Common myeloid progenitor, CD34-positive (primary cell): ENCODE data around the gene DYDC2. TPM values are rescaled to one million over a fixed set of nuclear protein-coding genes. Genes with fewer than 3 reads are reported as not detected.

Experiments used
- CTCF ChIA-PET: fragments of 350-600 bp; sonication (Branson Sonifier 250); formaldehyde crosslinking; loops from one replicate; lab custom pipeline; 2021; ENCODE audit warnings: antibody characterized with exemption; lab: Charles Lee
- POLR2A ChIA-PET: fragments of 350-600 bp; sonication (Branson Sonifier 250); formaldehyde crosslinking; loops from one replicate; lab custom pipeline; 2021; ENCODE audit warnings: antibody characterized with exemption; lab: Charles Lee
- DNase-seq, 3 donors: peaks; one replicate each; pipeline versions ENCODE4 v3.0.0 to v3.0.0-alpha.2; 2013
- H3K27ac ChIP-seq, 2 experiments: 1 replicate in 1 of 2; 2 replicates in 1 of 2; pipeline ENCODE4 v1.7.0; 2013; ENCODE audit warnings: inconsistent platforms in 2 of 2, low read length in 2 of 2, mild to moderate bottlenecking in 2 of 2, low read depth in 1 of 2, moderate library complexity in 1 of 2; ENCODE audit not compliant: severe bottlenecking in 2 of 2, insufficient read depth in 1 of 2, poor library complexity in 1 of 2
- H3K27me3 ChIP-seq, 5 experiments: replicated peaks in 2 of 5; 1 replicate in 3 of 5; 2 replicates in 2 of 5; pipeline versions ENCODE4 v1.6.1 to v1.7.0; 2013; ENCODE audit warnings: low read length in 4 of 5, mild to moderate bottlenecking in 2 of 5, moderate library complexity in 2 of 5, inconsistent platforms in 1 of 5; ENCODE audit not compliant: insufficient read depth in 5 of 5, control insufficient read depth in 4 of 5
- H3K36me3 ChIP-seq, 4 experiments: 1 replicate in 2 of 4; 2 replicates in 2 of 4; pipeline versions ENCODE4 v1.6.1 to v1.7.0; 2013; ENCODE audit warnings: low read length in 3 of 4, control low read depth in 1 of 4, mild to moderate bottlenecking in 1 of 4; ENCODE audit not compliant: control insufficient read depth in 4 of 4, insufficient read depth in 4 of 4
- H3K4me1 ChIP-seq, 4 experiments: 1 replicate in 3 of 4; 2 replicates in 1 of 4; pipeline versions ENCODE4 v1.6.1 to v1.7.1; 2013; ENCODE audit warnings: low read length in 3 of 4, mild to moderate bottlenecking in 3 of 4, control low read depth in 1 of 4, inconsistent platforms in 1 of 4, moderate library complexity in 1 of 4; ENCODE audit not compliant: control insufficient read depth in 4 of 4, insufficient read depth in 4 of 4; ENCODE audit errors: control extremely low read depth in 1 of 4
- H3K4me3 ChIP-seq, 7 experiments: 1 replicate in 4 of 7; 2 replicates in 3 of 7; pipeline versions ENCODE4 v1.5.1 to v1.7.0; 2013; ENCODE audit warnings: mild to moderate bottlenecking in 7 of 7, low read length in 6 of 7, moderate library complexity in 6 of 7, inconsistent platforms in 2 of 7, low read depth in 2 of 7, control low read depth in 1 of 7; ENCODE audit not compliant: insufficient read depth in 4 of 7, control insufficient read depth in 1 of 7; ENCODE audit errors: extremely low read depth in 1 of 7
- H3K9me3 ChIP-seq, 5 experiments: 1 replicate in 4 of 5; 2 replicates in 1 of 5; pipeline versions ENCODE4 v1.6.1 to v1.7.1; 2013; ENCODE audit warnings: low read length in 4 of 5, mild to moderate bottlenecking in 2 of 5, inconsistent platforms in 1 of 5, low read depth in 1 of 5, moderate library complexity in 1 of 5; ENCODE audit not compliant: control insufficient read depth in 4 of 5, insufficient read depth in 2 of 5; ENCODE audit errors: control extremely low read depth in 1 of 5
- WGBS: methylation state at CpG from one replicate; pipeline ENCODE4 v1.1.5; 2013; ENCODE audit not compliant: insufficient coverage; 5-methylcytosine and 5-hydroxymethylcytosine counted together
- polyA plus RNA-seq: library from polyadenylated mRNA; unstranded; fragments of 120-200 nt; gene quantifications from one replicate; pipeline ENCODE4 v1.2.1, GENCODE V29; 2013

DYDC2 gene, protein sequence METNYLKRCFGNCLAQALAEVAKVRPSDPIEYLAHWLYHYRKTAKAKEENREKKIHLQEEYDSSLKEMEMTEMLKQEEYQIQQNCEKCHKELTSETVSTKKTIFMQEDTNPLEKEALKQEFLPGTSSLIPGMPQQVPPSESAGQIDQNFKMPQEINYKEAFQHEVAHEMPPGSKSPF
- polyA plus RNA-seq: not detected

DNA sequence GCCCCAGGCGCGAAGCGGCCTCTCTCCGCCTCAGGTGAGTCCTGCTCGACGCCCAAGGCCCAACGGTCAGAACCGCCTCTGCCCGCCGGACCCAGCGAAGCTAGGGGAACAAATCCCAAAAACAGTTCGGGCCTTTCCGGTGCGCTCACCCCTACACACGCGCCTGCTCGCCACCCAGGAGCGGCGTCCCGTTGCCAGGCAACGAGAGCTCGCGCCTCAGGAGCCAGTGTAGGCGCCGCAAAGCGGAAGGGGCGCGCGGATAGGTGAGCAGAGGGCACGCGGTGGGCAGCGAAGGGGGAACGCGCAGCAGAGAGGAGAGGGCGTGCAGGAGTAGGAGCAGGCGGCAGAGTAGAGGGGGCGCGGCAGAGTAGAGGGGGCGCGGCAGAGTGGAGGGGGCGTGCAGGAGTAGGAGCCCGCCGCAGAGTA lies at the start of gene DYDC2, which contains the start of gene DYDC1:
Gene DYDC2, plus strand, starts transcription at position 219 of the 426 bp plus-strand sequence. CDS start 5,663 bp downstream, outside the sequence.
Gene DYDC1, minus strand, starts transcription at position 193 of the 426 bp plus-strand sequence. CDS start 4,154 bp downstream, outside the sequence.
- 2% methylated on average over 33 of the region's 43 CpGs for WGBS
- no peak within 1 kb of the TSS for H3K27ac ChIP-seq
- no peaks in the 10 kb centered on the region for H3K36me3 ChIP-seq
- H3K4me1 ChIP-seq: peaks cover 0 to 14% (median 10%) of the 10 kb centered on the region in 4 experiments
- DNase-seq: peak; percentile 31 to 86 (median 74)
- H3K9me3 ChIP-seq: peaks cover 0 to 2% (median 0%) of the 10 kb centered on the region in 5 experiments
- H3K4me3 ChIP-seq: peak within 1 kb of the TSS; percentile 18 to 74 (median 52)
- ChIA-PET POLR2A (no interaction called here), CTCF (no interaction called here)
- H3K27me3 ChIP-seq: peaks cover 0 to 19% (median 11%) of the 10 kb centered on the region in 5 experiments

DNA sequence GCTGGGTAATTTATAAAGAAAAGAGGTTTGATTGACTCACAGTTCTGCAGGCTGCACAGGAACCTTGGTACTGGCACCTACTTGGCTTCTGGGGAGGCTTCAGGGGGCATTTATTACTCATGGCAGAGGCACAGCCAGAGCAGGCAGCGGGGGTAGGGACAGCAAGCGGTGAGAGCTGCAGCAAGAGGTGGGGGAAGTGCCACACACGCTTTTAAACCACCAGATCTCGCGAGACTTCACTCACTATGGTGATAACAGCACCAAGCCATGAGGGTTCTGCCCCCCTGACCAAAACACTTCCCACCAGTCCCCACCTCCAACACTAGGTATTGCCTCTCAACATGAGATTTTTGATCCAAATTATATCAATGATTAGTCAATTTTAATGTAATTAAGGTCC lies 43.1 kb upstream of the DYDC2 start:
- no CpG with 5 or more reads among the region's 5 CpGs for WGBS
- no peak for DNase-seq
- H3K27me3 ChIP-seq: no peaks in the 10 kb centered on the region
- no peaks in the 10 kb centered on the region for H3K36me3 ChIP-seq
- no peak overlapping the region for H3K4me3 ChIP-seq
- no peaks in the 10 kb centered on the region for H3K4me1 ChIP-seq
- H3K27ac ChIP-seq: no peak overlapping the region
- ChIA-PET CTCF (no interaction called here), POLR2A (no interaction called here)
- peaks cover 0 to 1% (median 0%) of the 10 kb centered on the region in 5 experiments for H3K9me3 ChIP-seq

DNA sequence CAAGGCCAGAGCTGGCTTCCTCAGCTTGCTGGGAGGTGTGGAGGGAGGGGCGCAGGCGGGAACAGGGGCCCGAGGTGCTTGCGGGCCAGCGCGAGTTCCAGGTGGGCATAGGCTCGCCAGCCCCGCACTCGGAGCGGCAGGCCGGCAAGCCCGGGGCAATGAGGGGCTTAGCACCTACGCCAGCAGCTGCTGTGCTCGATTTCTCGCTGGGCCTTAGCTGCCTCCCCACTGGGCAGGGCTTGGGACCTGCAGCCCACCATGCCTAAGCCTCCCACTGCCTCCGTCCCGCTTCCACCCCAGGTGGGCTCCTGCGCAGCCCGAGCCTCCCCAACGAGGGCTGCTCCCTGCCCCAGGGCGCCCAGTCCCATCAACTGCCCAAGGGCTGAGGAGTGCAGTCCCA lies 41.2 kb upstream of the DYDC2 start:
- Histone ChIP-seq H3K27me3 (no peaks in the 10 kb centered on the region), H3K27ac (no peak overlapping the region), H3K4me3 (no peak overlapping the region), H3K4me1 (no peaks in the 10 kb centered on the region), H3K36me3 (no peaks in the 10 kb centered on the region), H3K9me3 (peaks cover 0 to 1% (median 0%) of the 10 kb centered on the region in 5 experiments)
- ChIA-PET CTCF (no interaction called here), POLR2A (no interaction called here)
- WGBS: 90% methylated on average over 21 of the region's 21 CpGs
- DNase-seq: no peak

DNA sequence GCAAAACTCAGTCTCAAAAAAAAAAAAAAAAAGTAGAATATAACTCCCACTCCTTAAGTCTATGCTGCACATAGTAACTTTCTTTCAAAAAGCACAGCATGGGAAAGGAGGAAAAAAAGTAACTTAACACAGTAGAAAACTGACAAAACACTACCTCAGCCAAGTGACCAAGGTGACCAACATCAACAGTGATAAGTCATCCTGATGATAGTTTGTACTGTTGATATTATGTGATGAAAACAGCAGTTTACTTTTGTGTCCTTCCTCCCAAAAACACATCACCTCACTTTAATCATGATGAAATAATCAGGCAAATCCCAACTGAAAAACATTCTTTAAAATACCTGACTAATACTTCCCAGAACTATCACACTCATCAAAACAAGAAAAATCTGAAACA lies 37.8 kb upstream of the DYDC2 start:
- H3K27me3 ChIP-seq: no peaks in the 10 kb centered on the region
- peaks cover 0 to 1% (median 0%) of the 10 kb centered on the region in 5 experiments for H3K9me3 ChIP-seq
- H3K4me1 ChIP-seq: no peaks in the 10 kb centered on the region
- no peak overlapping the region for H3K4me3 ChIP-seq
- H3K27ac ChIP-seq: no peak overlapping the region
- POLR2A ChIA-PET: no interaction called here
- no peak for DNase-seq
- H3K36me3 ChIP-seq: no peaks in the 10 kb centered on the region
- CTCF ChIA-PET: no interaction called here

DNA sequence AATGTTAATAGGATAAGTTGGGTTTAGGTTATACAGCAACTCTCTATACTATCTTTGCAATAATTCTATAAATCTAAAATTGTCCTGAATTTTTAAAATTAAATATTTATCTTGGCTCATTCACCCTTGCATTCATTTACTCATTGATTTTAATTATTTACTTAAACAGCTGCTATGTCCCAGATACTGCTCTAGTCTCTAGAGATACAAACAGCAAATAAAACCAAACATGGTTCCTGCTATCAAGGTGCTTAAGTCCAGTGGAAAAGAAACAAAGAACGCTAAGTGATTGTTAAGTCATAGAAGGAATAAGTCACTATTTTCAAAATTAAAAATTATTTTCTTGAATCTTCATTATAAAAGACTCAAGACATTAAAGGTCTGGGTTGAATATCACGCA lies 37.3 kb upstream of the DYDC2 start:
- Histone ChIP-seq H3K9me3 (peaks cover 0 to 1% (median 0%) of the 10 kb centered on the region in 5 experiments), H3K4me3 (no peak overlapping the region), H3K4me1 (no peaks in the 10 kb centered on the region), H3K27me3 (no peaks in the 10 kb centered on the region), H3K36me3 (no peaks in the 10 kb centered on the region), H3K27ac (no peak overlapping the region)
- 100% methylated on average over 1 of the region's 2 CpGs for WGBS
- ChIA-PET POLR2A (interaction anchor here (0.5 kb wide), 1 partner anchor 846 kb away, joined by 4 read pairs; no protein-coding TSS in a partner anchor), CTCF (no interaction called here)
- DNase-seq: no peak

DNA sequence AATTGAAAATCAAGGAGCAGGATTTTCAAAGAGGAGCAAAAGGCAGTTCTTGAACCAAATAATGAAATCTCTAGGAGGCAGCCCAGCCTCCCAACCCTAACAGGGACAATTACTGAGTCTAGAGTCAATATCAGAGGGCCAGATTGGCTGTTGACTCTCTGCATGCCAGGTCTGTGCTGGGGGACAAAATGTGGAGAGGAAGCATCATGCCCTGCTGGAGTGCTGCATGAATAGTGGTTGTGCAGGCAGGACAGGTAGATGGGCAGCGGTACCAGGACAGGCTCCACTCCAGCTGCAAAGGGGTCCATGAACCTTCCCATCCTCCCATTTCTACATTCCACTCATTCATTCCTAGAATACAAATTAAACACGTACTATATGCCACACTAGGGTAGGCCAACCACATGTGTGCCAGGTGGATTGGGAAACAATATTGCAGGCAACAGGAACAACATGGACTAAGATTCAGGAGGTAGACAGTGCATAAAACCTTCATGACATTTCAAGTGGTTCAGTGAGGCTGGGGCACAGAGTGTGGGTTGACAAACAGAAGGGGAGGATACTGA lies 36.8 kb upstream of the DYDC2 start:
- Histone ChIP-seq H3K9me3 (peaks cover 0 to 1% (median 0%) of the 10 kb centered on the region in 5 experiments), H3K36me3 (no peaks in the 10 kb centered on the region), H3K4me3 (no peak overlapping the region), H3K27me3 (no peaks in the 10 kb centered on the region), H3K27ac (no peak overlapping the region), H3K4me1 (no peaks in the 10 kb centered on the region)
- WGBS: no CpG with 5 or more reads among the region's 2 CpGs
- ChIA-PET CTCF (no interaction called here), POLR2A (interaction anchor here (0.5 kb wide), 1 partner anchor 846 kb away, joined by 4 read pairs; no protein-coding TSS in a partner anchor)
- no peak for DNase-seq

DNA sequence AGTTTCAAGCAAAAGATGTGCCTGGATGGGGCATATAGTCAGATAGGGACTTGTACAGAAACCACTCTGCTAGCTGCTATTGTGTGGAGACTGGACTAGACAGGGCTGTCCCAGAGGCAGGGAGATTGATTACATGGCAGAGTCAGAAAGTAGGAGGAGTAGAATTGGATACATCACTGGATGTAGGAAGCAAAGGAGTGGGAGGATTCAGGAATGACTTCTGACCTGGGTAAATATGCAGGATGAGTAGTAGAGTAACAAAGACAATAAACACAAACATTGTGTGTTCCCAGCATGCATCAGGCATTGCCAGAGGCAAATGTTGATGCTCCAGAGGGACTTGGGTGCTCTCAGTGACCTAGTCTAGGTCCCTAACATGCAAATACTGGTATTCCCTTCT lies 36.2 kb upstream of the DYDC2 start:
- DNase-seq: no peak

More for the DNA sequence above, 36.2 kb upstream of the DYDC2 start:
- no peaks in the 10 kb centered on the region for H3K36me3 ChIP-seq
- H3K9me3 ChIP-seq: peaks cover 0 to 1% (median 0%) of the 10 kb centered on the region in 5 experiments
- H3K4me3 ChIP-seq: no peak overlapping the region
- ChIA-PET POLR2A (no interaction called here), CTCF (no interaction called here)
- H3K27ac ChIP-seq: no peak overlapping the region
- H3K4me1 ChIP-seq: no peaks in the 10 kb centered on the region
- no peaks in the 10 kb centered on the region for H3K27me3 ChIP-seq
